Hepatocyte (in vitro differentiated cells): ENCODE measurements around the gene MED20. TPM values are rescaled to one million over a fixed set of nuclear protein-coding genes. Genes with fewer than 3 reads are reported as not detected.

Source experiments
- DNase-seq: peaks from one replicate; pipeline ENCODE4 v3.0.0-alpha.2; 2016; ENCODE audit warnings: low spot score
- H2AFZ ChIP-seq: fragments of 200-600 bp; sonication (generic); 2 replicates; pipeline ENCODE4 v1.6.0; 2016; ENCODE audit warnings: antibody characterized with exemption, mild to moderate bottlenecking
- H3K27ac ChIP-seq: fragments of 200-600 bp; sonication (generic); 2 replicates; pipeline ENCODE4 v1.5.1; 2016; ENCODE audit warnings: mild to moderate bottlenecking
- H3K27me3 ChIP-seq: fragments of 200-600 bp; sonication (generic); 2 replicates; pipeline ENCODE4 v1.6.1; 2016
- H3K36me3 ChIP-seq: fragments of 200-600 bp; sonication (generic); replicated peaks from 2 replicates; pipeline ENCODE4 v1.5.1; 2016; ENCODE audit warnings: low read depth; ENCODE audit not compliant: insufficient read depth
- H3K4me1 ChIP-seq: fragments of 200-600 bp; sonication (generic); 2 replicates; pipeline ENCODE4 v1.5.1; 2016; ENCODE audit warnings: mild to moderate bottlenecking, moderate library complexity; ENCODE audit not compliant: insufficient read depth
- H3K4me2 ChIP-seq: fragments of 200-600 bp; sonication (generic); 2 replicates; pipeline ENCODE4 v1.6.0; 2016
- H3K4me3 ChIP-seq: fragments of 200-600 bp; sonication (generic); 2 replicates; pipeline ENCODE4 v1.5.1; 2016; ENCODE audit warnings: mild to moderate bottlenecking
- H3K79me2 ChIP-seq: fragments of 200-600 bp; sonication (generic); 2 replicates; pipeline ENCODE4 v1.6.0; 2017; ENCODE audit warnings: mild to moderate bottlenecking
- H3K9me2 ChIP-seq: fragments of 200-600 bp; sonication (generic); replicated peaks from 2 replicates; pipeline ENCODE4 v1.6.0; 2017; ENCODE audit warnings: mild to moderate bottlenecking; ENCODE audit not compliant: insufficient read depth
- H3K9me3 ChIP-seq: fragments of 200-600 bp; sonication (generic); 2 replicates; pipeline ENCODE4 v1.5.1; 2016; ENCODE audit warnings: low read depth, mild to moderate bottlenecking
- H4K20me1 ChIP-seq: fragments of 200-600 bp; sonication (generic); 2 replicates; pipeline ENCODE4 v1.6.0; 2016; ENCODE audit warnings: mild to moderate bottlenecking; ENCODE audit not compliant: insufficient read depth, poor library complexity, severe bottlenecking
- EZH2 ChIP-seq: fragments of 200-600 bp; sonication (generic); IDR thresholded peaks from 2 replicates; pipeline ENCODE4 v1.6.1; 2016; ENCODE audit warnings: antibody characterized with exemption, mild to moderate bottlenecking, borderline replicate concordance
- EZH2phosphoT487 ChIP-seq: fragments of 200-600 bp; sonication (generic); IDR thresholded peaks from one replicate; pipeline ENCODE4 v1.6.1; 2018; ENCODE audit warnings: antibody characterized with exemption, mild to moderate bottlenecking, low read depth, moderate library complexity; ENCODE audit not compliant: unreplicated experiment, severe bottlenecking
- WGBS: methylation state at CpG from one replicate; pipeline ENCODE4 v1.1.6; 2016; ENCODE audit warnings: low lambda C conversion rate; ENCODE audit errors: missing lambda C conversion rate; 5-methylcytosine and 5-hydroxymethylcytosine counted together
- polyA plus RNA-seq: library from polyadenylated mRNA; unstranded; fragments of >200 nt; fragmentation: Nextera tagmentation; extraction: Ambion mirVana; gene quantifications from 2 replicates; pipeline ENCODE4 v1.2.1, GENCODE V29; 2016
- total RNA-seq: library from RNA; depleted of rRNA; stranded (reverse); fragments of >200 nt; gene quantifications from 2 replicates; pipeline ENCODE4 v1.2.3, GENCODE V29; 2014
- TF ChIP-seq, protein P1 (sequence below): fragments of 200-600 bp; sonication (generic); IDR thresholded peaks from 2 replicates; pipeline ENCODE4 v1.5.1; 2016; ENCODE audit warnings: antibody characterized with exemption, mild to moderate bottlenecking; ENCODE audit not compliant: poor library complexity

The MED20 gene
- total and polyA plus RNA-seq, 2 experiments from 2014 or later: 18.1 to 19.8 TPM

DNA sequence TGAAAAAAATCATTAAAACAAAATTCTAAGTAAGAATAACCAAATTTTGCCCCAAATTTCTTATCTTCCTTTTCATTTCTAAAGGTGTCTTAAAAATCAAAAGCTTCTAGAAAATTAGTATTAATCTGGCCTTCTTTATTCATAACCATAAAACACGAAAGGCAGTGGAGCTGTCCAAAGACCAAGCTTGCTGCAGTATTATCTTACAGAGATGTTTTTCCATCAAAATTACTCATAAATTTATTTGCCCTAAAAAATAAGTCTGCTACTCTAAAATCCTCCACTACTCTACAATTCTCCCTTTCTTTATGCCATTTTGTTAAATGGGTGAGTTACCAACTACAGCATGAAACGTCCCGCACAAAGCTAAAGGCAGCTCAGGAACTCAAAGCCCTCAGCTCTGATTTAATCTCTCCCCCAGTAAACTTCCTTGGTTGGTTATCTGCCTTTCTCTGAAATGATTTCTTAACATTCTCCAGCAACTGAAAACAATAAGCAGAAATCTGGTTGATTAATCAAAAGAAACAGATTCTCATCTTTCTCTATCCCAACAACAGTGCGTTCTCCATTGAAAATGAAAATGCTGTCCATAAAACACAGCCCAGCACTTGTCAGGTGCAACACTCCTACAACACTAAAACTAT, 27.9 kb downstream of the MED20 start:
- no peaks in the 10 kb centered on the region for H3K79me2 ChIP-seq
- peak overlapping the region; percentile 86 for H3K4me2 ChIP-seq
- H3K9me3 ChIP-seq: no peaks in the 10 kb centered on the region
- peaks cover 8% of the 10 kb centered on the region for H3K4me1 ChIP-seq
- no peak overlapping the region for H2AFZ ChIP-seq
- H3K36me3 ChIP-seq: no peaks in the 10 kb centered on the region
- H3K27ac ChIP-seq: no peak overlapping the region
- no peak for DNase-seq
- H3K9me2 ChIP-seq: no peaks in the 10 kb centered on the region
- no peak overlapping the region for H3K4me3 ChIP-seq
- WGBS: 56% methylated on average over 4 of the region's 4 CpGs
- H3K27me3 ChIP-seq: no peaks in the 10 kb centered on the region
- TF ChIP-seq EZH2phosphoT487 (no peak), EZH2 (no peak)
- TF ChIP-seq, protein P1, sequence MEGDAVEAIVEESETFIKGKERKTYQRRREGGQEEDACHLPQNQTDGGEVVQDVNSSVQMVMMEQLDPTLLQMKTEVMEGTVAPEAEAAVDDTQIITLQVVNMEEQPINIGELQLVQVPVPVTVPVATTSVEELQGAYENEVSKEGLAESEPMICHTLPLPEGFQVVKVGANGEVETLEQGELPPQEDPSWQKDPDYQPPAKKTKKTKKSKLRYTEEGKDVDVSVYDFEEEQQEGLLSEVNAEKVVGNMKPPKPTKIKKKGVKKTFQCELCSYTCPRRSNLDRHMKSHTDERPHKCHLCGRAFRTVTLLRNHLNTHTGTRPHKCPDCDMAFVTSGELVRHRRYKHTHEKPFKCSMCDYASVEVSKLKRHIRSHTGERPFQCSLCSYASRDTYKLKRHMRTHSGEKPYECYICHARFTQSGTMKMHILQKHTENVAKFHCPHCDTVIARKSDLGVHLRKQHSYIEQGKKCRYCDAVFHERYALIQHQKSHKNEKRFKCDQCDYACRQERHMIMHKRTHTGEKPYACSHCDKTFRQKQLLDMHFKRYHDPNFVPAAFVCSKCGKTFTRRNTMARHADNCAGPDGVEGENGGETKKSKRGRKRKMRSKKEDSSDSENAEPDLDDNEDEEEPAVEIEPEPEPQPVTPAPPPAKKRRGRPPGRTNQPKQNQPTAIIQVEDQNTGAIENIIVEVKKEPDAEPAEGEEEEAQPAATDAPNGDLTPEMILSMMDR: no peak
- no peaks in the 10 kb centered on the region for H4K20me1 ChIP-seq

DNA sequence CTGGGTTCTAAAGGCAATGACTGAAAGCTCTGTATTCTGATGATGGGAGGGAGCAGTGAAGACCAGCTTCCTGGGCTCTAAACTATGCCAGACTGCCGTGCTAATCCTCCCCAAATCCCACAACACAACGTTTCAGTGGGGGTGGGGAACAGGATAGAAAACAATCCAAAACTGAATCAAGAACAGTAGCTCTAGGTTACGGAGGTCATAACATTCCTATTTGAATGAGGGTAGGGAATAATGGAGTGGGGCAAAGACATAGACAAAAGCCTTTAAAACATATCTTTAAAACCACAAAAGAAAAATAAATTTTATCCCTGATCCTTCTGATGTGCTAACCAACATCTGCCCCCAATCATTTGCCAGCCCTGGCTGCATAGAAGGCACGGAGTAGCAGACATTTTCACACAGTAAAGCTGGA, 33.6 kb downstream of the MED20 start:
- H3K36me3 ChIP-seq: no peaks in the 10 kb centered on the region
- no peak for TF ChIP-seq EZH2
- TF ChIP-seq, protein P1: no peak
- TF ChIP-seq EZH2phosphoT487: no peak
- H3K9me2 ChIP-seq: no peaks in the 10 kb centered on the region
- no peaks in the 10 kb centered on the region for H3K4me1 ChIP-seq
- H3K4me2 ChIP-seq: no peak overlapping the region
- DNase-seq: no peak
- no peaks in the 10 kb centered on the region for H3K9me3 ChIP-seq
- no peak overlapping the region for H3K27ac ChIP-seq
- 36% methylated on average over 4 of the region's 4 CpGs for WGBS
- no peaks in the 10 kb centered on the region for H4K20me1 ChIP-seq
- no peaks in the 10 kb centered on the region for H3K79me2 ChIP-seq
- H2AFZ ChIP-seq: no peak overlapping the region
- H3K4me3 ChIP-seq: no peak overlapping the region
- H3K27me3 ChIP-seq: no peaks in the 10 kb centered on the region

DNA sequence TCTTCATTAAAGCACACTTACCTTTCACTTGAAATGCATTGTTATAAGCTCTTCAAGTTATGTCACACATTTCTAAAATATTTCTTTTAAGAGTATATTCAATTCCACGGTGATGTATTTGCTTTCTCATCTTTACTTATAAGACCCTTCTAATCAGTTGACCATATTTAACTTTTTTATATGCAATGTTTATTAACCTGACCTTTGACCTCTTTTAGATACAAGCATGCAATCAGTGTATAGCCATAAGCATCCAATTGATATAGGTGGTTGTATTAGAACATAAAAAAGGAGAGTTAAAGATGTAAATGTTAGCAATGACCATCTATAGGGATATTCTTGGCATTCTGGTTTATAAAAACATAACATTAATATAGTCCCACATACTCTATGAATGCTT, 35.0 kb downstream of the MED20 start:
- H3K9me3 ChIP-seq: no peaks in the 10 kb centered on the region
- H2AFZ ChIP-seq: no peak overlapping the region
- H3K27ac ChIP-seq: no peak overlapping the region
- H4K20me1 ChIP-seq: no peaks in the 10 kb centered on the region
- H3K9me2 ChIP-seq: no peaks in the 10 kb centered on the region
- TF ChIP-seq EZH2phosphoT487: no peak
- TF ChIP-seq EZH2: no peak
- TF ChIP-seq, protein P1: no peak
- no peaks in the 10 kb centered on the region for H3K79me2 ChIP-seq
- H3K27me3 ChIP-seq: no peaks in the 10 kb centered on the region
- no peaks in the 10 kb centered on the region for H3K4me1 ChIP-seq
- WGBS: 100% methylated on average over 1 of the region's 1 CpG
- no peak for DNase-seq
- no peak overlapping the region for H3K4me2 ChIP-seq
- no peak overlapping the region for H3K4me3 ChIP-seq
- no peaks in the 10 kb centered on the region for H3K36me3 ChIP-seq

DNA sequence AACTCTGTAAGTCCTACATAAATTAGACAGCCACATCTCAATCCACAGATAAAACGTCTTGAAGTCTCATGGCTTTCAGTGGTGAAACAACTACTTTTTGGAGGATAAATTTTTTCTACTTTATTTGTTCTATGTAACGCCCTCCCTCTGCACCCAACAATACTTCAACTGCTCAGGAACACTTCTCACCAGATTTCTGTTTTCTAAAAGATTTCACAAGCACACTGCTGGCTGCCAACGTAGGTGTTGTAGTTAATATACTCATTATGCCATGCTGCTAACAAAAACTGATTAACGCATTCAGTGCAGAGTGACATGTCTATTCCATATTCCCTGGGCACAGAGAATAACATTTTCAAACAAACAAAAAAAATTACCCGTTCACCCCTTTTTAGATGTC, 36.0 kb downstream of the MED20 start:
- WGBS: 93% methylated on average over 5 of the region's 5 CpGs
- TF ChIP-seq, protein P1: no peak
- TF ChIP-seq EZH2 (no peak), EZH2phosphoT487 (no peak)
- Histone ChIP-seq H3K9me3 (no peaks in the 10 kb centered on the region), H2AFZ (no peak overlapping the region), H3K4me1 (no peaks in the 10 kb centered on the region), H3K4me3 (no peak overlapping the region), H3K9me2 (no peaks in the 10 kb centered on the region), H3K27me3 (no peaks in the 10 kb centered on the region), H3K27ac (no peak overlapping the region), H3K36me3 (no peaks in the 10 kb centered on the region), H3K79me2 (no peaks in the 10 kb centered on the region), H4K20me1 (no peaks in the 10 kb centered on the region), H3K4me2 (no peak overlapping the region)
- no peak for DNase-seq
